ENCODE measurements around the gene DCDC1.
"Not testable (repeated sequence)": the region's sequence is repeated elsewhere in the genome, so short reads cannot be mapped to it uniquely, and the experiment has no call there.

The DCDC1 gene

DNA sequence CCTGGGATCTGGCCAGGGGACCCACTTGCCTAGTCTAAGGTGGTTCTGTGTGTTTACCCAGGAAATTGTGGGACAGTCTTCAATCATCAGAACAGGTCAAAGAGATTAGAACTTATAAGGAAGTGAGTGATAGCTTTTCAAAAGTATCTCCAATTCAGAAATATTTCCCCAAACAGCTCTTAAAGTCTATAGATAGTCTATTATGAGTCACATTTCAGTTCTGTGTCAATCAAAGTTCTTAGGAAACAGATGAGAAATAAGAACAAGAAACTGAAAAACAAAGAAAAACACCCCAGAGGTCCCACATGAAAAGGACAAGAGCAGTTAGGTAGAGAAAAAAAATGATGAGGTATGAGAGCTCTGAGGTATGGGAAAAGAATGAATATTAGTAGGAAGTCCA is 402.0 kb downstream of the DCDC1 start:
- no peak overlapping the region for H3K27ac ChIP-seq (ENCODE audit: low read length)
- H3K9me3 ChIP-seq (ENCODE audit: insufficient read depth, low read length), result no peaks in the 10 kb centered on the region
- H3K79me2 ChIP-seq (ENCODE audit: low read length), result no peaks in the 10 kb centered on the region
- H4K20me1 ChIP-seq (ENCODE audit: insufficient read depth, low read length), result no peaks in the 10 kb centered on the region
- H3K9ac ChIP-seq (ENCODE audit: low read length), result no peak overlapping the region
- H3K36me3 ChIP-seq (replicated peaks; ENCODE audit: low read depth, low read length), result no peaks in the 10 kb centered on the region
- no peak overlapping the region for H3K4me2 ChIP-seq (ENCODE audit: low read length)
- no peaks in the 10 kb centered on the region for H3K4me1 ChIP-seq (ENCODE audit: low read length)
- no peaks in the 10 kb centered on the region for H3K27me3 ChIP-seq (ENCODE audit: low read depth, low read length)
- no peak overlapping the region for H3K4me3 ChIP-seq (ENCODE audit: low read length)
- H2AFZ ChIP-seq (ENCODE audit: low read depth, low read length), result no peak overlapping the region
- no peak for TF ChIP-seq EZH2phosphoT487 (IDR thresholded peaks at IDR 0.05; ENCODE audit: low read depth)
- TF ChIP-seq, protein P1, sequence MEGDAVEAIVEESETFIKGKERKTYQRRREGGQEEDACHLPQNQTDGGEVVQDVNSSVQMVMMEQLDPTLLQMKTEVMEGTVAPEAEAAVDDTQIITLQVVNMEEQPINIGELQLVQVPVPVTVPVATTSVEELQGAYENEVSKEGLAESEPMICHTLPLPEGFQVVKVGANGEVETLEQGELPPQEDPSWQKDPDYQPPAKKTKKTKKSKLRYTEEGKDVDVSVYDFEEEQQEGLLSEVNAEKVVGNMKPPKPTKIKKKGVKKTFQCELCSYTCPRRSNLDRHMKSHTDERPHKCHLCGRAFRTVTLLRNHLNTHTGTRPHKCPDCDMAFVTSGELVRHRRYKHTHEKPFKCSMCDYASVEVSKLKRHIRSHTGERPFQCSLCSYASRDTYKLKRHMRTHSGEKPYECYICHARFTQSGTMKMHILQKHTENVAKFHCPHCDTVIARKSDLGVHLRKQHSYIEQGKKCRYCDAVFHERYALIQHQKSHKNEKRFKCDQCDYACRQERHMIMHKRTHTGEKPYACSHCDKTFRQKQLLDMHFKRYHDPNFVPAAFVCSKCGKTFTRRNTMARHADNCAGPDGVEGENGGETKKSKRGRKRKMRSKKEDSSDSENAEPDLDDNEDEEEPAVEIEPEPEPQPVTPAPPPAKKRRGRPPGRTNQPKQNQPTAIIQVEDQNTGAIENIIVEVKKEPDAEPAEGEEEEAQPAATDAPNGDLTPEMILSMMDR (IDR thresholded peaks at IDR 0.05; ENCODE audit: low read depth, low read length), result no peak

DNA sequence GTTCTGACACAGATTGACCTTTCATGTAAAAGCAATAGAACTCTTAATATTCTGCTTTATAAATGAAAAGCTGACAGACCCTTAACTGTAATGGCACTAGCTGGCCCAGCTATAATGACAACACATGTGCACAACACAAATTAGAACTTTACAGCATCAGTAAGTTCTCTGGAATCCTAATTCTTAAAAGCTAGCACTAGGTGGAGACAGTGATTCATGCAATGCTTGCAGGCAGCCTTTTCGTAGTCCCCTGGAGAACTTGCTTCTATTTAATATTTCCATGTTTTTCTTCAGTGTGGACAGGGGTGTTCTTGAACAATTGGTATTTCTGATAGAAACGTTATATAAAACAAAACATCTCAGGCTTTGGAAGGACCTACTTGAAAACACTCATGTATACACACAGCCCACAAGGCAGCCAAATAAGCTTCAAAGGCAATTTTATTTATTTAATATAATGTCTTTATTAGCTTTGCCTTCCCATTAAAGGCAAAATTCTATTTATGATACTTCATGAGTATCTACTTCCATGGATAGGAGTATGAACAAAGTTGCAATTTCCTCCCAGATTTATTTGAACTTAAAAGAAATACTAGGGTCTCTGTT is 409.0 kb downstream of the DCDC1 start:
- Histone ChIP-seq H4K20me1 (ENCODE audit: insufficient read depth, low read length) (no peaks in the 10 kb centered on the region), H3K4me1 (ENCODE audit: low read length) (no peaks in the 10 kb centered on the region), H3K4me2 (ENCODE audit: low read length) (no peak overlapping the region), H3K27ac (ENCODE audit: low read length) (no peak overlapping the region), H3K27me3 (ENCODE audit: low read depth, low read length) (no peaks in the 10 kb centered on the region; the same call in 1 of the 2 replicates), H3K36me3 (replicated peaks; ENCODE audit: low read depth, low read length) (no peaks in the 10 kb centered on the region), H3K79me2 (ENCODE audit: low read length) (no peaks in the 10 kb centered on the region), H3K9me3 (ENCODE audit: insufficient read depth, low read length) (no peaks in the 10 kb centered on the region), H2AFZ (ENCODE audit: low read depth, low read length) (no peak overlapping the region), H3K9ac (ENCODE audit: low read length) (no peak overlapping the region), H3K4me3 (ENCODE audit: low read length) (no peak overlapping the region)
- TF ChIP-seq, protein P1 (IDR thresholded peaks at IDR 0.05; ENCODE audit: low read depth, low read length), result peak; percentile 72
- TF ChIP-seq EZH2phosphoT487 (IDR thresholded peaks at IDR 0.05; ENCODE audit: low read depth), result no peak

DNA sequence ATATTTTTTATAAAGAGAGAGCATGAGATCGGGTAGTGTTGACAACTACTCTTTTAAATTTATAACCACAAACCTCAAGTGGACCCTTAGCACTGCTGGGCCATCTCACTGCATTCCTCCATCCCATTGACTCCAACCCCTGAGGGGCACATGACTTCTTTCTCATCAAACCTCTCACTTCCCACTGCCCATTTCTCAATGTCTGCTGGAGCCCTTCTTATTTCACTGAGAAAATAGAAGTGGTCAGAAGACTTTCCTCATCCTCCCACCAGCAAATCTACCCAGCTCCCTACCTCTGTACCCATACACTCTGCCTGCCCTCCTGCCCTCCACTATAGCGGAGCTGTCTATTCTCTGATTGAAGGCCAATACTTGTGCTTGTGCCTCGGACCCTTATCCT is 412.8 kb downstream of the DCDC1 start:
- Histone ChIP-seq H3K79me2 (ENCODE audit: low read length) (no peaks in the 10 kb centered on the region), H3K36me3 (replicated peaks; ENCODE audit: low read depth, low read length) (no peaks in the 10 kb centered on the region), H3K4me3 (ENCODE audit: low read length) (no peak overlapping the region), H3K27me3 (ENCODE audit: low read depth, low read length) (no peaks in the 10 kb centered on the region; the same call in 1 of the 2 replicates), H3K27ac (ENCODE audit: low read length) (no peak overlapping the region), H2AFZ (ENCODE audit: low read depth, low read length) (no peak overlapping the region), H3K4me1 (ENCODE audit: low read length) (no peaks in the 10 kb centered on the region), H3K9me3 (ENCODE audit: insufficient read depth, low read length) (no peaks in the 10 kb centered on the region), H3K9ac (ENCODE audit: low read length) (no peak overlapping the region), H4K20me1 (ENCODE audit: insufficient read depth, low read length) (no peaks in the 10 kb centered on the region), H3K4me2 (ENCODE audit: low read length) (no peak overlapping the region)
- no peak for TF ChIP-seq EZH2phosphoT487 (IDR thresholded peaks at IDR 0.05; ENCODE audit: low read depth)
- TF ChIP-seq, protein P1 (IDR thresholded peaks at IDR 0.05; ENCODE audit: low read depth, low read length), result no peak

DNA sequence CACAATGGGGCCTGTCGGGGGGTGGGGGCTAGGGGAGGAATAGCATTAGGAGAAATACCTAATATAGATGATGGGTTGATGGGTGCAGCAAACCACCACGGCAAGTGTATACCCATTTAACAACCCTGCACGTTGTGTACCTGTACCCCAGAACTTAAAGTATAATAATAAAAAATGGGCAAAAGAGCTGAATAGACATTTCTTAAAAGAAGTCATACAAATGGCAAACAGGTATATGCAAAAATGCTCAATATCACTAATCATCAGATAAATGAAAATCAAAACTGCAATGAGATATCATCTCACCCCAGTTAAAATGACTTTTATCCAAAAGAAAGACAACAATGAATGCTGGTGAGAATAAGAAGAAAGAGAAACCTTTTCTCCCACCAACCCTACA is 419.7 kb downstream of the DCDC1 start:
- H3K27me3 ChIP-seq (ENCODE audit: low read depth, low read length), result no peaks in the 10 kb centered on the region
- H3K27ac ChIP-seq (ENCODE audit: low read length), result no peak overlapping the region
- no peak for TF ChIP-seq EZH2phosphoT487 (IDR thresholded peaks at IDR 0.05; ENCODE audit: low read depth)
- TF ChIP-seq, protein P1 (IDR thresholded peaks at IDR 0.05; ENCODE audit: low read depth, low read length), result no peak
- H3K4me3 ChIP-seq (ENCODE audit: low read length), result no peak overlapping the region
- no peak overlapping the region for H2AFZ ChIP-seq (ENCODE audit: low read depth, low read length)
- no peaks in the 10 kb centered on the region for H3K36me3 ChIP-seq (replicated peaks; ENCODE audit: low read depth, low read length)
- no peaks in the 10 kb centered on the region for H3K79me2 ChIP-seq (ENCODE audit: low read length)
- H3K4me1 ChIP-seq (ENCODE audit: low read length), result no peaks in the 10 kb centered on the region
- no peaks in the 10 kb centered on the region for H4K20me1 ChIP-seq (ENCODE audit: insufficient read depth, low read length)
- H3K9ac ChIP-seq (ENCODE audit: low read length), result no peak overlapping the region
- H3K4me2 ChIP-seq (ENCODE audit: low read length), result no peak overlapping the region
- H3K9me3 ChIP-seq (ENCODE audit: insufficient read depth, low read length), result no peaks in the 10 kb centered on the region

DNA sequence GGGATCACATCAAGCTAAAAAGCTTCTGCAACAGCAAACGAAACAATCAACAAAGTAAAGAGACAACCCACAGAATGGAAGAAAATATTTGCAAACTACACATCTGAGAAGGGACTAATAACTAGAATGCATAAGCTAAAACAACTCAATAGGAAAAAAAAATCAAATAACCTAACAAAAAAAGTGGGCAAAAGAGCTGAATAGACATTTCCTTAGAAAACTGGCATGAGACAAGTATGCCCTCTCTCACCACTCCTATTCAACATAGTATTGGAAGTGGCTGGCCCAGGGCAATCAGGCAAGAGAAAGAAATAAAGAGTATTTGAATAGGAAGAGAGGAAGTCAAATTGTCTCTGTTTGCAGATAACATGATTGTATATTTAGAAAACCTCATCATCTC is 421.8 kb downstream of the DCDC1 start:
- not testable (repeated sequence) for H3K27ac ChIP-seq (ENCODE audit: low read length); H2AFZ ChIP-seq (ENCODE audit: low read depth, low read length); H3K27me3 ChIP-seq (ENCODE audit: low read depth, low read length); H3K4me1 ChIP-seq (ENCODE audit: low read length); H4K20me1 ChIP-seq (ENCODE audit: insufficient read depth, low read length); H3K4me2 ChIP-seq (ENCODE audit: low read length); H3K9me3 ChIP-seq (ENCODE audit: insufficient read depth, low read length); H3K9ac ChIP-seq (ENCODE audit: low read length); H3K79me2 ChIP-seq (ENCODE audit: low read length); H3K36me3 ChIP-seq (replicated peaks; ENCODE audit: low read depth, low read length); H3K4me3 ChIP-seq (ENCODE audit: low read length)
